ENCODE results near the gene CAPN7.

Gene CAPN7

DNA sequence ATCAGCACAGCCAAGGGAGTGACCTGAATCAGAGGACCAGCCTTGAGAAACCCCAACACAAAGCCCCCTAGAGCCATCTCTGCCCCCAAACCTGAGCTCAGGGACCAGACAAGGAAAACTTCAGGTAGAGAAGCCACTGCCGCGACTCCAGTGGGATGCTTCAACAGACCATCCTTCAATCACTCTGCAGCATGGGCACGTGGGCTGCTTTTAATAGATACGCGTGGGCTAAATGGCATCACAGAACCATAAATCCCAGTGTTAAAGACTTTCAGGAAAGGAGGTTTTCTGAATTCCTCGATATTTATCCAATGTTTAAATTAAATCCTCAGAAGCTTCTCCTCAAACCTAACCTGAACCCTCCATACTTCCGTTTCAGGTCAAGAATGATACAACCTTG, 95.7 kb downstream of the CAPN7 start:
- DNase-seq = no peak

Measured in amniotic stem cell (primary cell).